HG02981 (cell line): Measurements from ENCODE around the gene FANCG.

Experiments used
- ATAC-seq: cut with Tn5 transposase; IDR thresholded peaks from one replicate; pipeline ENCODE4 v1.9.1; 2021; ENCODE audit warnings: mild to moderate bottlenecking, moderate library complexity; ENCODE audit not compliant: unreplicated experiment

The FANCG gene

DNA sequence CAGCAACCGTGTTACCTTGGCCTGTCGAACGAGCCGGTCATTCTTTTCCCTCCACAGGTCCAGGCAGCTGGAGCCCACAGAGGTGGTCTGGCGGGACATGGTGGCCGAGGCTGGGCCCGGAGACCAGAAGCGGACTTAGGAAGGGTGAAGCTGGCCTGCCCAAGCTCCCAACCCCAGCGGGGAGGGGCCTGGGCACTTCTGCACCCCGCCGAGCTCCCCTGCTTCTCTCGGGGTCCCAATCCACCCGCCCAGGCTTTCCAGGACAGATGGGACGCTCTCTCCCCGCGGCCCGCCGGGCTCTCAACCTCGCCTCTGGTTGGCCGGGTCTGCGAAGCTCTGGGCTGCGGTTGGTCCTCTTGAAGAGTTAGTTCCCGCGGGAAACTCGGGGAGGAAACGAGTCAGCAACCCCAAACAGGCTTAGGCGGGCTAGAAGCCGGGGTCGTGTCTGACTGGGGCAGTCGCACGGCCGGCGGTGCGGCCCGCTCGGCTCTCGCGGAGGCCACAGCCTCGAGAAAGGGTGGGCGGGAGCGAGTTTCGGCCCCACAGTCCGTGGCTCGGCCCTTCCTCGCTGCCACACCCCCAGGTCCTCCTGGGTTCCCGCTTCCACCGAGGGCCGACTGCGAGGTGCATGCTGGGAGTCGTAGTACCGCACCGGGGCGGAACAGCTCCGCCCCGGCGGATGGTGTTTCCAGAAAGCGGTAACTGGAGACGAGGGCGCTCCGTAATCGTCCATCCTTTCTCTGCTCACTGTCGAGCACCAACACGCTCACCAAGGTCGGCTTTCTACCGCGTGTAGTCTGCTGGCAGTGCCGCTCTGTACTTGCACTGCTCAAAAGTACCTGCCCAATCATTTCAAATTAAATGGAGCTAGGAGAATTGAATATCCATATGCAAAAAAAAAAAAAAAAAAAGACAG, at the start of gene FANCG:
TSS of gene FANCG (minus strand) at position 517 of the 916 bp plus-strand sequence. CDS start at position 99, 418 bp downstream.
- peak; percentile 78 for ATAC-seq

DNA sequence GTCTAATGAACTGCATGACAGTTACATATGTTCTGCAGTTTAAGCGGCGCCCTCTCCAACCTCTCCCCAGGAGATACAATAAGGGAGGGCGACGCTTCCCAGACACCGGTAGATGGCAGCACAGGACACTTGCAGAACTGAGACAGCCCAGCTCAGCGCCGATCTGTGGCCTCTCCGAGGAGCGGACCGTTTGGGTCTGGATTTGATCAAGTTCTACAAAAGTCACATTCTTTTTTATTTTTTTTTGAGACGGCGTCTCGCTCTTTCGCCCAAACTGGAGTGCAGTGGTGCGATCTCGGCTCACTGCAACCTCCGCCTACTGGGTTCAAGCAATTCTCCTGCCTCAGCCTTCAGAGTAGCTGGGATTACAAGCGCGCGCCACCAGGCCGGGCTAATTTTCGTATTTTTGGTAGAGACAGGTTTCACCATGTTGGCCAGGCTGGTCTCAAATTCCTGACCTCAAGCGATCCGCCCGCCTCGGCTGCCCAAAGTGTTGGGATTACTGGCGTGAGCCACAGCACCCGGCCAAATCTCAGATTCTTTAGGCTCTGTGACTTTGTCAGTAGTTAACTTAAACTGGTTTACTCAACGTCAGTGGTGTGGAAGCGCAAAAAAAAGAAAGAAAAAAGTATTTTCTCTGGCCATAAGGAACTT, 37.3 kb upstream of the FANCG start:
- ATAC-seq = peak; percentile 33

DNA sequence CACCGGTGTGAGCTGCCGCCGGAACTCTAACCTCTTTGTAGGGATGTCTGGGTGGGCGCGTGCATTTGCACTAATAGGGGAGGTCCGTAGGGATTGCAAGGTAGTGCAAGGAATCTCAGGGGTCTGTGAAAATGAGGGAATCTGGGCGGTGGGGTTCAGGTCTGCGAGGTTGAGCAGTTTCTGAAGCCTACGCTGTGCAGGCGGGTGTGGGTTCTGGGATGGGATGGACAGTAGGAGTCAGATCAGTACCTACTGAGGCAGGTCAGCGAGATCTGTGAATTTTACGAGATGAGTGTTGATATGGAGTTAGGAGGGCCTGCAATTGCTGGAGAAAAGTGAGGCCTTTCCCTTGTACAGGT, 36.8 kb upstream of the FANCG start:
- ATAC-seq = no peak

DNA sequence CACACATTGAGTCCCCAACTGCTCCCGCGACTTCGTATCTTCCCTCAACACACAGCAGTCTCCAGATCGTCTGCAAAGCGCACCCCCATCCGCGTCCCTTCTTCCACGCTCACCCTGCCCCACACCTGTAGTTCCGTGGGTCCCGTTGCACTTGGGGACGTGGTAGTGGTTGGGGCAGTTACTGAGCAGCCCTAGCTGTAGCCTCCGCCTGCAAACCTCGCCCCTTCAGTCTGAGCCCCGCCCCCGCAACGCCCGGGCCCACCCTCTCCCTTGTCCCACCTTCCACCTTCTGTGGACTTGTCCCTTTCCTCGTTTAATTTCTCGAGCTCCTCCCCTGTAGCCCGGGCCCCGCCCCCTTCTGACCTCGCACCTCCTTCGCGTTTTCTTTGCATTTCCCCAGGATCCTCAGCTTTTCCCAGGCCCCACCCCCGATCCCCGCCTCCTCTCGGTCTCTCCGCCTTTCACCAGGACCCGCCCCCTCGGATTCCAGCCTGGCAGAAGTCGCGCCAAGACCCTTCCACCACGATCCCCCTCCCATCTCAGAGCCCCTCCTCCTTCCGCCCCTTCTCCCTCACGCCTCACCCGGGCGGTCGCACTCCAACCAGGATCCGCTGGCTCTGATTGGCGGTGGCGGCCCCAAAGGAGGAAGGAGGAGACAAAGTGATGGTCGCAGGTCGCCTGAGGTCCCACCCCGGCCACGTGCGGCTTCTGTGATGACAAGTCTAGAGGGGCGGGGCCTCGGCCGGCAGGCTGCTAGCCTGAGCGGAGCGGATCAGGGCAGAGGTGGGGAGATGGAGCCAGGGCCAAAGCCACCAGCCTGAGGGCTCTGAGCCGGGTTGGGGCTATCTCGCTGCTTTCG, 36.2 kb upstream of the FANCG start, which contains the start of gene ATOSB:
TSS of gene ATOSB (minus strand) at position 183 of the 859 bp plus-strand sequence. CDS start 7,588 bp downstream, outside the sequence.
- peak; percentile 53 for ATAC-seq

DNA sequence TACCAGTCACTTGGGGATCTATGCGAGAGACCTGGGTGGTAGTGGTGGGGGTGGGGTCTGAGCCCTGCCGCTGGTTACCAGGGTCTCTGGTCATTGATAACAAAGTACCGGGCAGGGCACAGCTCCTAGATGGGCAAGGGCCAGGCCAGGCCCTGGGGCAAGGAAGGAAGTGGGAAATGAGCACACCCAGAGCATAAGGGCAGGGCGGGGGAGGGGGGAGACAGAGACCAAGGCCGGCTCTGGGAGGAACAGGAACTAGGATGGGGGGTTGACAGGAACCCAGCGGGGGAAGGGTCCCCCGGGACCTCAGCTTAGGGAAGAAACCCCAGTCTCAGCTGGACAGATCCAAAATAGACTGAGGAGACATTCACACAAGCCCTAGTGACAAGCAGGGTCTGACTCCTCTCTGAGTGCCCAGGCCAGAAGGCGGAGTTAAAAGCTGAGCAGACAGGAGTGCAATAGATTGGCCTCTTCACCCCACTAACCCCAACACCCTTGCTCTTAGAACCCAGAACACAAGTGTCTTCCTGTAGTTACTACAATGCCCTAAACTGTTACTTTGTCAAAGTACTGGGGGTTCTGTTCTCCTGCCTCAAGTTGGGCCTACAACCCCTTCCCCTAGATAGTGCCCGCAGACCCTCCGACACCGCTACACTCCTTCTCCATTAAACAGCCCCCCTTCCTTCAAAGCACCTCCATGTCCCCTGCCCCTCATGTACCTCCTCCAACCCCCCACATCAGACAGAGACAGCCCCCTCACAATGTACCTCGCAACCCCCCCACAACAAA, 35.3 kb upstream of the FANCG start:
- ATAC-seq = no peak

DNA sequence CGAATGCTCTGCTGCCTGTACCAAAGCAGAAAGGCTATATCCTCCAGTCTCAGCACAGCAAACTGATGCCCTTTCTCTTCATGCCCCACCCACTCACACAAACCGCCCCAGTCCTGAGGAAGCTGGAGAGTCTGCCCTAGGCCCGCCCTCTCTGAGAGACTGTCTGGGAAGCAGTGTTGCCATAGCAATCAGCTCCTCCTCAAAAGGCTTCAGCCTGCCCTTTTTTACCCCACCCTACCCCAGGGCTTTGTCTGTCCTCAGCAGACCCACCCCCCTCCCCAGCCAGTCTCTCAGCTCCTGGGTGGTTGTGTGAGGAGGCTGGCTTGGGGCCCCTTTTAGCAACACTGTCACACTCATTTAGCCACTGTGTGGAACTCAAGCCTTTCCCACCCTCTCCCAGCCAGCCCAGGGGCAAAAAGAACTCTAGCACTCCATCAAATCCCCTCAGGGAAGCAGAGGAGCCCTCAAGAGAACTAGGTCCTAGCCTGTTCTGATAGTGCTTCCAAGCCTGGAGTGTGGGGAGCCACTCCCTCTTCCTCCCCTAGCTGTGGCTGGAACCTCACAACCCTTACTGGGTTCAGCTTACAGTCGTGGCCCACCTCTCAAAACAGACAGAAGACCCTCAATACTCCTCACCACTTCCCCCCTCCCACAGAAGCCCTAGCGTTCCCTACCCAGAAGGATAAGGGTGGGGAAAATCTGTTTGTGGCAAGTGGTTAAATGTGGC, 34.5 kb upstream of the FANCG start:
- no peak for ATAC-seq

DNA sequence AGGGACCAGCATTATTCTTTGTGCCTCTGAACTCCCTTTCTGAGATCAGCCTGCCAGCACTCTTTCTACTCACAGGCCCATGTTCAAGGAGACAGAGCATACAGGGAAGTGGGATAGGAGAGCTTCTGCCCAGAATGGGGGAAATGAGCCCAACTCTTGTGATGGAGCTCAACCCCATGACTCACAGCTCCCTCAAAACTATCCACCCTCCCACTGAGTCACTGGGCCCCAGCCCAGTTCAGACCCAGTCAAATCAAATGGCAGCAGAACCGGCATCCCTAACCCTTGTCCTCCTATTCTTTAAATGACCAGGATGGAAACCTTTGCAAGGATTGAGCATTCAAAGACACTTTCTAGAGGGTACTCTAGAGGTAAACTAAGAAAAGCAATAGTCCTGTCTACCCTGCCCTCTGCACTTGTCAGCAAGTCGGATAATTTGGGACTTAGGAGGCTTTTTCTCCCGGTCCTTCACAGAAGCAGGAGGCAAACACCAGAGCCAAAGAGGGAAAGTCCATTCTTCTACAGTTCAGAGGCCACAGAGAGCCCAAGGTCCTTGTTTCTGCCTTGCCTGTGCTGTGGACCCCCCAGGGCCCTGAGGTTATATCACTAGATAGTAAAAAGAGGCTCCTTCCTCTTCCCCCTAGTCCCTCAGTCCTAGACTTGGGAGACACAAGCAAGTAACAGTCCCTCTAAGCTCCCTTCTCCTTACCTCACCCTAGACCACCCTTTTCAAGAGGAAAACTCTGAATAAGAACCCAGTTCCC, 32.7 kb upstream of the FANCG start:
- no peak for ATAC-seq

DNA sequence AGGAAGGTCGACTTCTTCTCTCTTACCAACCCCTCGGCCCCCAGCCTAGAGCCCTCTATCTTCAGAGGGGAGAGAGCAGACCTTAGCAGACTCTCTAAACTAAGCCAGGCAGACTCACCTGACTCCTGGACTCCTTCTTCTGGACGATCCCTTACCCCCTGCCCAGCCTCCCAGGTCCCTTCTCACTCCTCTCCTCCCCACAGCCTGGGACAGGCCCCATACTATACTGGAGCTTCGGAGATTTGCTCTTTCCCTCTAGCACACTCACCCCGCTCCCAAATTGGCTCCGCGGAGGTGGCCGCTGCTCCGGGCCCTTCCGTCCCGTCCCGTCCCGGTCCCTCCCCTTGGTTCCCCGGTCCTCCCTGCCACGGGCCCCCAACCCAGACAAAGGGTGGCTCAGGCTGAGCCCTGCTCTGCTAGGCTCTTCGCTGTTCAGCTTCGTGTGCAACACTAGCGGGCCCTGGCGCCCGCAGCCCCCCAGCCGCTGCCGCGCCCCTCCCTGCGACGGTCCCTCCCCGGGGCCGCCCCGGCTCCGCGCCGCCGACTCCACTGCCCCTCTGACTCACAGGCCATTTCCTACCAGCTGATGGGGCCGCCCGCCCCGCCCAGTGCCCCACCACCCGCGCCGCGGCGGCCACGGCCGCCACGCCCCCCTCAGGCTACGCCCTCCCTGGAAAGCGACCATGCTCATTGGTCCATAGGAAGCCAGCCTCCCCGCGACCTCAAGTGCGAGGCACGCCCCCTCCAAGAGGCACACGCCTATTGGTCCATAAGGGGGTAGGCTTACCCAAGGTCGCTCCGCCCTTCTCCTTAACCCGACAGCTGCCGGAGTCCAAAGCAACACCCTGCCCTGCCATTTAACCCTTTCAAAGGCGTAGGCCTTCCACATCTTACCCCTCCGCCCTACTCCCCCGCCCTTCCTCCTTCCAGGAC, 31.5 kb upstream of the FANCG start:
- peak; percentile 70 for ATAC-seq

DNA sequence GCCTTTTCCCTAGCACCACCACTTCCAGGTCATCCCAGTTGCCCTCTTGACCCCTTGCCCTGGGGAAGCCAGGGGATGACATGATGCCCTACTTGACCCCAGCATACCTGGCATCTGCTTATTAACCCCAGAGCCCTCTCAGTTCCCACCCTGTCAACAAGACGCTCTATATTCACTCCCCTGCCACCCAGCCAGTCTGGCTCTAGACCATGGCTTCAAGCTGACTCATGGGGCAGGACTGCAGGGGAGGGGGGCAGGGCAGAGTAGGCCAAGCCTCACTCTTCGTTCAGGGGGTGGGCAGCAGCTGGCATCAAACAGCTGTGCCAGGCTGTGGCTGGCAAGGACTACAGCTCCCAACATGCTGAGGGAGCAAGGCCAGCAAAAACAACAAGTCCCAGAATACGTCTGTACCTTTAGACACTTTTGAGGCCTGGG, 30.6 kb upstream of the FANCG start:
- no peak for ATAC-seq

DNA sequence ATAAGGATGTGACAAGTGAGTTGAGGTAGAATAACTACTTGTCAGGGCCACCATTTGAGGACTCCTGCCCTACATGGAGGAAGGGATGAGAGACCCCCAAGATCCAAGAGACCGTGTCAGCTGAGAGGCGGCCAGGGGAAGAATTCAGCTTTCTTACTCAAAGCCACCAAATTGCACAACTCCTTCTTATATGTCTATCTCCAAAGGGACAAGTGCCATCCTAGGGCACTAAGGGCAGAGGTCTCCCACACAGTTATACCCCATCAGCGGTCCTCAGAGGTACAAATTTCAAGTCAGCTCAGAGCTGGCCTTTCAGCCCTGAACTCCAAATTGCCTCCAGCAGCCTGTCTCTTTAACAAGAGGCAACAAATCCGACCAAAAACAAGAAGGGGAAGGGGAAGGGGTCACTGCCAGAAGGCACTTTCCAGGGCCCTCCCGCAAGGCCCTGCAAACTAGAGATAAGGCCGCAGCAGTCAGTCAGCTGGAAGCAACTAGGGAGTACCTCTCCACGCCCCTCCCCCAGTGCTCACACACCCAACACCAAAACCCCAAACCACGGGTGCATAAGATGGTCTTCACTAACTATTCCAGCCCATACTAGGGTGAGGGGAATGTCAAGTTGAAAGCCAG, 29.3 kb upstream of the FANCG start:
- ATAC-seq = no peak

DNA sequence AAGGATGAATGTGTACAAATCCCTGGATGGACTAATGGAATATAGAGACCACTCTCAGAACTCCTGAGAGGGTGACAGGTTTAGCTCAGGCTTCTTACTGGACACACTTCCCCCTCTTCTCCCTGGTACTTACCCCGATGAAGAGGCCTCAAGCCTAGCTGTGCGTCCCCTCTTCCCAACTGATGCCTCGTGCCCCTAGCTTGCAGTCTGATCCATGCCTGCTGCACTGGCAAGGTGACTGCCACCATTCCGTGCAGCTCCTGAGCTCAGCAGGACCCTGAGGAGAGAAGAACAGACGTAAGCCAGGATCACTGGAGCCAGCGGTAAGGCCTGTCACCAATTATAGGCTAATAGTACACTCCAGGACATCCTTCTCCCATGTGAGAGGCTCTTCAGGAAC, 28.7 kb upstream of the FANCG start:
- no peak for ATAC-seq

DNA sequence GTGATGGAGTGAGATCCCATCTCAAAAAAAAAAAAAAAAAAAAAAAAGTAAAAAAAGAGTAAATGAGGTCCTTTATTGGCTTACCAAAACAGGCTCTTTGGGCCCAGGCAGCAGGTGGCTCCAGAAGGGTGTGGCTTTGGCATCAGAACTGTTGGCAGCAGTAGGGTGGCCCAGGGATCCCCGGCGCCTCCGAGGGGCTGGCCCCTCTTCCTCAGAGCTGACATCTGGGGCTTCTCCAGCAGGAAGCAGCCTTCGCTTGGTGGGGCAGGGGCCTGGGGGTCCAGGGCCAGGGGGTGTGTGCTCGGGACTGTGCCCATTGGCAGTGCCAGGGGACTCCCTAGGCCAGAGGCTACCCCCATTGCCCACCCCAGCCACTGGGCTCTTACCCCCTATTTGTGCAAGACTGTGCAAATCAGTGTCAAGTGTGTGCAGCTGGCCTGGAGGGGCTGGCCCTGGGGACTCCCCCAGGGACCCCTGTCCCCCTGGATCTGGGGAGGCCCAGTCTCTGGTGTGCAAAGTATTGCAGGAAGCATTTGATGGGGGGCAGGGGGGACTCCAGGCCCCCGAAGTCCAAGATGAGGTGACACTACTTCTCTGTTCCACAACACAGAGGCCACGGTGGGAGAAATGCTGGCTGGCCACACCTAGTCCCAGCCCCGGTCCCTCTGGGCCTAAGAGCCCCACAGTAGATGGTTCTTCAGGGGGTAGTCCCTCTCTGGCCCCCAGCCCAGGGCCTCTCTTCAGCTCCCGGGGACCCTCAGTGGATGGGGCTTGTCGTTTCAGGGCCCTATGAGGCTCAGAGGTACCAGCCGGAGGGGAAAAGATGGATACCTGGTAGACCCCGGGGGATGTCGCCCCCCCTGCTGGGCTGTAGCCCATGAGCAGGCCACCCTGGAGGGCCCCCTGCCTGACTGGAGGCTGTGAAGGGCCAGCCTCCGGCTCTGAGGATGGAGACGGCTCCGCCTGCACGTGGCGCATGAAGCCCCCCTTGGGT, 27.9 kb upstream of the FANCG start:
- ATAC-seq = no peak

DNA sequence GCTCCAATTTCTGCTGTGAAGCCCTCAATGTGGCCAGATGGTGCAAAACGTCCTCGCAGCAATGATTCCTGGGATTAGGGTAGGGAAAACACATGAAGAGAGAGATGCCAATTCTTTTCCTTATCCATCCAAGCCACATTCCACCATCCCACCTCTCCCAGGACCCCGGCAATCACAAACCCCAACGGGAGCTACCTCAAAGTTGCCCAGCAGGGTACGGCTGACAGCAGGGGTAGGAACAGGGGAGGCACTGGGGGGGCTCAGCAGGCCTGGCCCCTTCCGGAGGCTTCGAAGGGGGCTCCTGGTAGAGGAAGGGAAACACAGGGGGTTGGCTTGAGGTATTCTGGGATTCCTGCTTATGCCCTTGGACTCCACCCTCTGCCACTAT, 26.6 kb upstream of the FANCG start:
- no peak for ATAC-seq

DNA sequence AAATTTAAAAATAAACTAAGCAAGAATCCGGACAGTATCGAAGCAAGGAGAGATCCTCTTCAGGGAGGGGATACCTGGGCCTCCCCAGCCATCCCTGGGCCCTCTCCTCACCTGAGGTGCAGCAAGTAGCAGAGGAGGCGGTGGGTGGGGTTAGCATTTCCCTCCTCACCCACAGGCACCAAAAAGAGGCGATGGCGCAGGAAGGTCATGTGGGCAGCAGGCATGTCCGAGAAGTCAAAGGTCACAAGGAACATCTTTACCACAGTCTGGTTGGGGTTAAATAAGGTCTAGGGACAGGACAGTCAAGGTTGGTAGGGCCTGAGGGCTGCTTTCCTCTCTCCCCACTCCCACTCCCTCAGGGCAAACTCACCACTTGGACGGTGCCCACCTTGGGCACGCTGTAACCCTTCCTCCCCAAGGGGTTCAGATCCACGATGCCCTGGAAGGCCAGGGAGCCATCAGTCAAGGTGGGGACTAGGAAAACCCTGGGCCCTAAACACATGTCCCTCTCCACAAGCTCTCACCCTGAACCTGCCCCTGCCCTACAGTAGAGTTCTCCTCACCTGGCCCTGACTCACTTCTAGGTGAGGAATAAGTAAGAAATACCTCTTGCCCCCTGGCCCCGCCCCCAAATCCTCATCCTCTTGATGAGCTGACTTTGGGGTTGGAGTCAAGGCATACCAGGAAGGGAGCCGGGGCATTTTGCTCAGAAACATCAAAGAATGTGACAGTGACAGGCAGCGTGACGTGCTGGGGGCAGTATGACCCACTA, 26.0 kb upstream of the FANCG start:
- no peak for ATAC-seq

DNA sequence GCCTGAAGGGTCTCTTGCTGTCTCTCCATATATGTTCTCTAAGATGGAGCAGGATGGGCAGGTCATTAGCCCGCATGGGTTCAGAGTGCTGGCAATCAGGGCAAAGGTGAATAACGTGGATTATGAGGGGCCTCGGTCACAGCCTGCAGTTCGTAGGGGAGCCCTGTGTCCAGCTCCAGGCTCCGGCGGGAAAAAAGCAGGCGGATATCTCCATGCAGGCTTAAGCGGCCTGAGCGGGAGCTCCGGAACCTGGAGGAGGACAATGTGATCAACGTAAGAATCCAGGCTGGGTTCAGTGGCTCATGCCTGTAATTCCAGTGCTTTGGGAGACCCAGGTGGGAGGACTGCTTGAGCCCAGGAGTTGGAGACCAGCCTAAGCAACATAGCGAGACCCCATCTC, 25.4 kb upstream of the FANCG start:
- ATAC-seq = no peak

DNA sequence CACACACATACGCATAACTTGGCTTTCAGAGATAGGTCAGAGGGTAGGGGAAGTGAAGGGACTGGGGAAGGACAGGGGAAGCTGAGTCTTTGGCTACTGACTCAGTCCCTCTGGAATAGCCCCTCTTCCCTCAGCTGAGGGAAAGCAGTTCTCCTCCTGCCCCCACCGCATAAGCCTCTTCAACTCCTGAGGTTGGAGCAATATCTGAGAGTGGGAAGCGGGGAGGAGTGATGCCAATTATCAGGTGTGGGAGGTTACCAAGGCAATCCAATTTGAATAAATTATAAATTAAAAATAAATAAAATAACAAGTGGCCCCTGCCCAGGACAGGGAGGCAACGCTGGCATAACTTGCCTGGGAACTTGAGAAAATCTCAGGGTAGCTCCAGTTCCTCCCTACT, 24.8 kb upstream of the FANCG start:
- ATAC-seq = no peak
